Tibial artery (tissue), 4 donors: ENCODE results near the gene STX16.
A peak's percentile ranks its signal among the peaks of the same experiment; 100 is the strongest.

Source experiments
- DNase-seq, 2 donors: peaks; one replicate each; pipeline ENCODE4 v3.0.0-alpha.2; 2019
- H3K27ac ChIP-seq, 2 donors: fragments of 200-600 bp; sonication (generic) in 1 of 2; 1 replicate in 1 of 2; 2 replicates in 1 of 2; pipeline ENCODE4 v1.5.1; 2018 to 2019; ENCODE audit warnings: mild to moderate bottlenecking in 1 of 2
- H3K27me3 ChIP-seq, 2 donors: fragments of 200-600 bp; sonication (generic) in 1 of 2; one replicate each; pipeline versions ENCODE4 v1.5.1 to v1.6.0; 2016 to 2019
- H3K36me3 ChIP-seq, 3 donors: fragments of 200-600 bp; sonication (generic) in 2 of 3; one replicate each; pipeline ENCODE4 v1.5.1; 2016 to 2019; ENCODE audit warnings: mild to moderate bottlenecking in 2 of 3
- H3K4me1 ChIP-seq, 4 donors: fragments of 200-600 bp; sonication (generic) in 2 of 4; 1 replicate in 3 of 4; 2 replicates in 1 of 4; pipeline ENCODE4 v1.5.1; 2016 to 2019
- H3K4me3 ChIP-seq, 2 donors: fragments of 200-600 bp; sonication (generic) in 1 of 2; 1 replicate in 1 of 2; 2 replicates in 1 of 2; pipeline ENCODE4 v1.5.1; 2018 to 2019; ENCODE audit warnings: mild to moderate bottlenecking in 2 of 2
- H3K9me3 ChIP-seq, 3 donors: fragments of 200-600 bp; sonication (generic) in 1 of 3; one replicate each; pipeline ENCODE4 v1.5.1; 2016 to 2019
- CTCF ChIP-seq, 2 experiments: fragments of 200-600 bp in 1 of 2; fragments of 450-650 bp in 1 of 2; IDR thresholded peaks; one replicate each; pipeline ENCODE4 v1.5.1; 2017 to 2019; ENCODE audit warnings: antibody characterized with exemption in 2 of 2, mild to moderate bottlenecking in 1 of 2, moderate library complexity in 1 of 2
- intact Hi-C: fragments of 100-400 bp; cut with DNase I; formaldehyde crosslinking; loops from one replicate; pipeline ENCODE4 v1.15.0; 2023; ENCODE audit warnings: low total_unique reads

The STX16 gene

DNA sequence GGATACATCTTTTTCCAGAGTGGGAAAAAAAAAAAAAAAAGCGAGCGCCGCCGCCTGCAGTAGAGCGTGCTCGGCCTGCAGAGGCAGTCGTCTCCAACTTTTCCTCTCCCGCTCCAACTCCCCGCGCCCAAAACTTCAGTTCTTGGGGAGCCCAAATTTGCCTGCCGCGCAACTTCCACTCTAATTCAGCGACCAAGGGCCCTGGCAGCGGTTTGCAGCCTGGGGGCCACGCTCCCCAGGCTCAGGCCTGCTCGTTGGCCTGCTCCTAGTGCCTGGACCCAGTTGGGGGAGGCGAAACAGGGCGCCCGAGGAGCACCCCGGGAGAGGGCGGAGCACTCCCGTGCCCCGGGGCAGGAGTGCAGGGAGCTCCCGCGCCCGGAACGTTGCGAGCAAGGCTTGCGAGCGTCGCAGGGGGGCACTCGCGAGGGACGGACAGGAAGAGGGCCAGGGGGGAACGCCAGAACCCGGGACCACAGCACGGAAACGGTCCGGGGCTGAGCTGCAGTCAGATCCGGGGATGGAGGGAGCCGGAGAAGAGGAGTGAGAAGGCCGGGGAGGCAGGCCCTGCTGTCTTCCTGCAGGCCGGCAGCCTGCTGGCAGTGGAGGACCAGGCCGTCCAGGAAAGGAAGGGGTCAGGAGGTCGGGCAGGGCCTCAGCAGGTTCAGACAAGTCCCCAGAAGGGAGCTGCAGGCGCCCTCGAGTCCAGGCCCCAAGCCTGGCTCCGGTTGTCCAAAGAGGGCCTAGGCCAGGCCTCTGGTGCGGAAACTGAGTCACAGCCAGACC lies at the start of gene STX16:
Gene STX16, plus strand, starts transcription at position 508 of the 783 bp plus-strand sequence. CDS start 724 bp downstream, outside the sequence.
- peak; percentile 49 to 68 for TF ChIP-seq CTCF (IDR thresholded peaks at IDR 0.05)
- Histone ChIP-seq H3K4me3 (peak within 1 kb of the TSS; percentile 72 to 92), H3K27me3 (no peaks in the 10 kb centered on the region), H3K36me3 (no peaks in the 10 kb centered on the region), H3K4me1 (peaks cover 0 to 66% (median 42%) of the 10 kb centered on the region in 4 donors), H3K27ac (peak within 1 kb of the TSS; percentile 88 to 91), H3K9me3 (no peaks in the 10 kb centered on the region)
- DNase-seq = peak; percentile 87 to 92
- intact Hi-C loops = loop anchor here (1.0 to 2.0 kb wide), 2 partner anchors 41 to 414 kb away; partner anchors contain the start of gene NPEPL1

DNA sequence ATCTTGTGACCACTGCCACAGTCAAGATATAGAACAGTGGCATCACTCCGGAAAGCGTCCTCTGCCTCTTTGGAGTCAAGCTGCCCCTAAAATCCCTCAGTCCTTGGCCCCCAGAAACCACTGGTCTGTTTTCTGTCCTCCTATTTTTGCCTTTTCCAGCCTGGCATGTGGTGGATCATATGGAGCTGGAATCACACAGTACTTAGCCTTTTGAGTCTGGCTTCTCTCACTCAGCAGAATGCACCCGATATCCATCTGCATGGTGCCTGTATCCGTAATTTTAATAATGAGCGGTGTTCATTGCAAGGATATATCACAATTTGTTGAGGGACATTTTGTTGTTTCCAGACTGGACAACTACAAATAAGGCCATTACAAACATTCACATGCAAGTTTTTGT lies 49.0 kb upstream of the STX16 start:
- Histone ChIP-seq H3K4me3 (no peak overlapping the region), H3K4me1 (peaks cover 0 to 16% (median 6%) of the 10 kb centered on the region in 4 donors), H3K9me3 (no peaks in the 10 kb centered on the region), H3K36me3 (no peaks in the 10 kb centered on the region), H3K27me3 (peaks cover 0 to 6% of the 10 kb centered on the region in 2 donors), H3K27ac (no peak overlapping the region)
- intact Hi-C loops = no loop called here
- TF ChIP-seq CTCF (IDR thresholded peaks at IDR 0.05) = no peak
- DNase-seq = no peak

DNA sequence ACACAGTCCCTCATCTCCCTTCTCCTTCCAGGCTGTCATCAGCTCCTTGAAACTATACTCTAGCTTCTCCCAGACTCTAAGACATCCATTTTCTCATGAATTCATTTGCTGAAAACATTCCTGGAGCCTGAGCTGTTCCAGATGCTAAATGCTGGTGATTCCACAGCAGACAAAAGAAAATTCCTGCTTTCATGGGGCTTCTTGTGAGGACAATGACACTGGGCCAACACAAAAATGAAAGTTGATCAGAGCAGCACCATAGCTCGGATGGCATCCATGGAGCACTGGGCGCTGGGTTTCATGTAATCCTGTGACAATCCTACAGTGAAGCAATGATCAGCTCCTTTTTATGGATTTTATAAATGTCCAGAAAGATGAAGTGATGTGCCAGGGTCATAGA lies 47.4 kb upstream of the STX16 start:
- intact Hi-C loops = no loop called here
- no peak for TF ChIP-seq CTCF (IDR thresholded peaks at IDR 0.05)
- no peak overlapping the region for H3K27ac ChIP-seq

DNA sequence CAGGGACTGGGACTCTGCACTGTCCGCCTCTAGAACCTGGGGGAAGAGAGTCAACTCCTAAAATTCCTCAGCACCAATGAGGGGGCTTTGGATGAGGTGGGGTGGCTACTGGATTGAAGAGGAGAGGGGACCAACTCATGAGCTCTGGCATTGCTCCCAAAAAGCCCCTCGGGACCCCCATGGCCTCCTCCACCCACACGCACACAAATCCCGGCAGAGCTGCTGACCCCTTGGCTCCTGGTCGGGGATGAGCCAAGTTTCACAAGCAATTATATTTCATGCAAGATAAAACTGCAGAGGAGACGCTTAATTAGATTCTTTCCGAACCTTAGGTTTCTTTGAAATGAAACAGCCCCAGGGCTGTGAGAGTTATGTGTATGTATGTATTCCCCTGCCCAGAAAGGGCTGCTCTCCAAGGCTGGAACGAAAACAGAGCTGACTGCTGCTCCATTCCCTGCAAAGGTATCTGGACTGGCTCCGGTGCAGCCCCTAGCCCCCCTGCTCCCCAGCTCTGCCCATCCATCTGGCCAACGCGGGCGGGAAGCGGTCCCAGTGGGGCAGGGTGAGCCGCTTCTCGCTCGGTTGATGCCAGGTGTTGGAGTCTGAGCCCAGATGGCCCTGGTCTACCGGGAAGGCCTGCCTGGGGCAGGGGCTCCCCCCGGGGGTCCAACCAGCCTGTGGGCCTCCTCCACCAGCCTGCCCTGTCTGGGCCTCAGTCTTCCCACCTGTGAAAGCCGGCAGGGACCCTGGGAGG lies 46.8 kb upstream of the STX16 start:
- Histone ChIP-seq H3K36me3 (no peaks in the 10 kb centered on the region), H3K4me3 (no peak overlapping the region), H3K9me3 (no peaks in the 10 kb centered on the region), H3K4me1 (peaks cover 0 to 4% (median 0%) of the 10 kb centered on the region in 4 donors), H3K27ac (no peak overlapping the region), H3K27me3 (peaks cover 0 to 6% of the 10 kb centered on the region in 2 donors)
- no peak for DNase-seq
- no peak for TF ChIP-seq CTCF (IDR thresholded peaks at IDR 0.05)
- intact Hi-C loops = no loop called here

More for the DNA sequence above, 47.4 kb upstream of the STX16 start:
- Histone ChIP-seq H3K36me3 (no peaks in the 10 kb centered on the region), H3K4me3 (no peak overlapping the region), H3K9me3 (no peaks in the 10 kb centered on the region), H3K27me3 (peaks cover 0 to 6% of the 10 kb centered on the region in 2 donors), H3K4me1 (peaks cover 0 to 4% (median 0%) of the 10 kb centered on the region in 4 donors)
- DNase-seq = no peak

DNA sequence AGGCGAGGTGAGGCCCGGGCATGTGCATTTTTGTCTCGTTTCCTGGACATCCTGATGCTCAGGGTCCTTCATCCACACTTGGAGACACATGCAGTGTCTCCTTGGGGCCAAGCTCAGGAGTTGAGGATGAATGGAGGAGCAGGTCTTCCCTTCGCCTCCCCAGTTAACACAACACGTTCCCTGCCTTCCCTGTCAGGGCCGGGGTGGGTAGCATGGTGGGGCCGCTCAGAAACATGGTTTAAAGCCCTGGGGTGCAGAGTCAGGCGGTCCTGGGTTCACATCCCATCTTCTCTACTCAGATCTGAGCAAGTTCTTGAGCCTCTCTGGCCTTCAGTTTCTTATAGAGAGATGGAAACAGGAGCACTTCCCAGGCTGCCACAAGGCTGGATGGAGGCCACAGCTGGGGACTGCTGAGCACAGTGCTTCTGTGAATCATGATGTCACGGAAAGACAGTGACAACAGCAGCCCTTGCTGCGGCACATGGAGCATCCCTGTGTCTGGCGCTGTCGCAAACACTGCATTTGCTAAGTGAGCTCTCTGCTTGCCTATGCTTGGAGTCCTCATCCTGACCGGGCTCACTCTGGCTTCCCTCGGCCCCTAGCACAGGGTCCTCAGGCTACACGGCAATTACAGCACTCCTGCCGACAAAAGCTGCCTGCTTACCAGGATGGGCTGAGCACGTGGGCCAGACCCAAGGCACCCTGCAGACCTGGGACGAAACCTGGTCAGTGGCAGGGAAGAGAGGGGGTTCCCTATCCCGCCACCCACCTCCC lies 45.6 kb upstream of the STX16 start:
- no peak for DNase-seq
- no peak overlapping the region for H3K4me3 ChIP-seq
- TF ChIP-seq CTCF (IDR thresholded peaks at IDR 0.05) = no peak
- peaks cover 0 to 6% of the 10 kb centered on the region in 2 donors for H3K27me3 ChIP-seq
- no peak overlapping the region for H3K27ac ChIP-seq
- H3K36me3 ChIP-seq = no peaks in the 10 kb centered on the region
- intact Hi-C loops = no loop called here
- H3K4me1 ChIP-seq = peaks cover 0 to 4% (median 0%) of the 10 kb centered on the region in 4 donors
- H3K9me3 ChIP-seq = no peaks in the 10 kb centered on the region
